ENCODE measurements around the gene CRABP2.

CRABP2 gene

DNA sequence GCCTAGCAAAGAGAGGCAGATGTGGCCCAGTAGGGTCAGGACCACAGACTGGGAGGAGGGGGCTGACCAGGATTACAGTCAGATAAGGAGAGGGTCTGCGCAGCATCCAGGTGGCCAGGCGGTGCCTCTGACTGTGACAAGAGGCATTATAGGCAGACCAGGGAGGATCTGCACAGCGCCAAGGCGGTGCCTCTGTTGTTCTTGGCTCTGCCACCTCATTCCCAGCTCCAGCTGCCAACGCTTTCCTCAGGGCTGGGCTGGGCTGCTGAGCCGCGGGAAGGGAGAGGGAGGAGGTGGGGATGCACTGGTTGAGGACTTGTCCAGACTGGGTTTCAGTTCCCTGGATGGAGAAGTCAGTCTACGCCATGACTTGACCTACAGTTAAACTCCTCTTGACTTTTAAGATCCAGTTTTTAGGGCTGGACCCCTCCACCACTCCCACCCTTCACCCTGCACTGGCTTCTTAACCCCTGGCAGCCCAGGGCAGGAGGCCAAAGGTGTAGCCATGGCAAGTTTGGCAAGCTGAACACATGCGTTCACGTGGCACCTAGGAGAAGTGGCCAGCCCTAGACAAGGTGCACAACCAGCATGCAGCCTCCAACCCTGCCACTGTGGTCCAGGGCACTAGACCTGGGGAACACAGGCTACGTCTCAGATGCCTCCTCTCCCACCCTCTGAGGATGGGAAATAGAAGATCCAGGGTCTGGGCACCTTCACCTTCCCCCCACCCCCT is 4.5 kb upstream of the CRABP2 start:
- peak in 25 of 56 donors; percentile 5 to 61 (median 28) for DNase-seq

DNA sequence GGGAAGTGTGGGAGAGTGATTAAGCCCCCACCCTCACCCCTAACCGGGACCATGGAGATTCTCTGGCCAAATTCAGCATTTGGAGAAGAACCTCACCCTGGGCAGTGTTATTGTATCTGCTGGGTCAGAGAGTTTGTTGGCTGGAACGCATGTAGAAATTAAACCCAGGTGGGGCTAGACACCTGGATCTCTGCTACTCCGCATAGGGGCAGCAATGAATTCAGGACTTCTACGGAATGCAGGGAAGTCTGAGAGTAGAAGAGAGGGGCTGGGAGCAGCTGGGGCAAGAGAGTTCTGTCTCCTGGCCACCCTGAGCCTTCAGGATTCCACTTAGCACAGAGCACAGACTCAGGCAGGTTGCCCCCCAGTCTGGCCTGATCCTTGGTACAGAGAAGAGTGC is 3.6 kb upstream of the CRABP2 start:
- no peak for DNase-seq

DNA sequence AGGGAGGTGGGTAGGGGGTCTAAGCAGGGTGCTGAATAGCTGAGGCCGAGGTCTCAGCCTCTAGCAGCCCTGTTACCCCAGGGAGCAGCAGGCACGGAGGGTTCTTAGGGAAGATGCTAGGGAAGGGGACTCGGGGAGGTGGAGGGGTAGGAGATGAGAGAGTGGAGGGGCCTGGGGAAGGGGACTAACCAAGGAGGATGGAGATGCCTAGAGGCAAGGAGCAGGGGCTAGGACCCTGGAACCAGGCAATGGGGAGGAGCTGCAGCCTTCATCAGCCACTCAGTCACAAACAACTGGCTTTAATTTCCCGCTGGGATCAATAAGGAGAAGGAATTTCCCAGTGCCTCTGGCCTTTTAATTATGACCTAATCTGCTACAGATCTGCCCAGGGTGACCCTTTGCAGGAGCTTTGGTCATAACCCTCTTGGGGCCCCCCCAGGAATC is 2.9 kb upstream of the CRABP2 start:
- no peak for DNase-seq

DNA sequence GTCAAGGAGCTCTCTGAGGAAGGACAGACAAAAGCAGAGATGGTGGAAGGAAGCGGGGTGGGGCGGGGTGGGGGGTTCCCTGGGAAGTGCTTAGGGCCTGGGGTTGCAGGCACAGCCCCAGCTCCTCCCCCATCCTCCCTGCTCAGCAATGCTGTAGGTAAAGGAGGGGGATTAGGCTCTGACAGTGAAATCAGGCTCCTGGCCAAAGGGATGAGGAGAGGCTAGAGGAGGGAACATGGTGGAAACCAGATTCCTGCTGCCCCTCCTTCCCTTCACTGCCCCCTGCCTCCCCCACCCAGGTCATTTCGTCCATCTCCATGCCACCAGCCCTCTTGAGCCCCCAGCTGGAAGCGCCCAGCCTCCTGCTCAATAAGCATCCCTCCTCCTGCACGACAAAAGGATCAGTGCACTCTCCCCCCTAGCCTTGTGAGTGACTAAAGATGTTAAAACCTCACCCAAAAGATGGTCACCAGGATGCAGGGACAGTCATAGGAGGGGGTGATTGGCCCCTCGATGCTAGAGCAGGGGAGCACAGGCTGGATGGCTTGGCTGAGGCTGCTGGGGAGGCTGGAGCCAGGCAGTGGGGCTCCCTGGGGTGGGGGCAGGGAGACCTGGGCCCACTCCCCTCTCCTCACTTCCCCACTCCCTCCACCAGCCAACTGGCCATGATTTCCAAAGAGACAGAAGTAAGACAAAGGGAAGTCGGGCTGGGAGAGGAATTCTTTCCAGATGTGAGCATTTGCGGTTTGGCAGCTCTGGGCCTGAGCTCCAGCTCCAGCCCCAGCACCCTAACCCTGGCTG is 2.2 kb upstream of the CRABP2 start:
- DNase-seq: no peak

DNA sequence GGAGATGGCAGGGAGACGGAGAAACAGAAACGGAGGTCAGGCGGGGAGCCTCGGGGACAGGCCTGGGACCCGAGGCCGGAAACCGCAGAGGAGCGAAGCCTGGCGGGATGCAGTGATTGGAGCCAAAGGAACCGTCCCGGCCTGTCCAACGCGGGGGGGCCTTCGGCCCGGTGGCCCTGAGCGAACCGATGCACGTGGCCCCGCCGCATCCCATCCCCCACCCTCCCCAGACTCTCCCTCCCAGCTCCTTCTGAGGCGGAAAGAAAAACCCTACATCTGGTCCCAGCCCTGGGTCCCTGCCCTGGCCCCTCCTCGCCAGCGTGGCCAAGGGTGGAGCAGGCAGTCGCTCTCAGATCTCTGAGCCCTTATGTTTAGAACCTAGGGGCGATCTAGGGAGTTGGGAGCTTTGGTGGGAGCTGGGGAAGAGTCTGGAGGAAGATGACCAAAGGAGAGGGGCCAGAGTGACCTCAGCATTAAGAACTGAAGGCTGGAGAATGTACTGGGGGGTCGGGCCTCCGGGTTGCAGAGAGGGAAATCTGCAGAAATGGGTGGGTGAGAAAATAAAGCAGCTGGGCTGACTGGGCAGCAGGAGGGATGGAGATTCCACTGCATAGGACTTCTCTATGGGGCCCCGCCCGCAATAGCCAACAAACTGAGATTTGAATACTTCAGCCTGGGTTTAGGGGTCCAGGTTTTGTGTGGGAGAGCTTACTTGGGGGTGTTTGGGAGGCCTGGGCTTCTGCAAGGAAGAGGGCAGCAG is 1.5 kb upstream of the CRABP2 start:
- peak in 22 of 56 donors; percentile 7 to 80 (median 24) for DNase-seq

DNA sequence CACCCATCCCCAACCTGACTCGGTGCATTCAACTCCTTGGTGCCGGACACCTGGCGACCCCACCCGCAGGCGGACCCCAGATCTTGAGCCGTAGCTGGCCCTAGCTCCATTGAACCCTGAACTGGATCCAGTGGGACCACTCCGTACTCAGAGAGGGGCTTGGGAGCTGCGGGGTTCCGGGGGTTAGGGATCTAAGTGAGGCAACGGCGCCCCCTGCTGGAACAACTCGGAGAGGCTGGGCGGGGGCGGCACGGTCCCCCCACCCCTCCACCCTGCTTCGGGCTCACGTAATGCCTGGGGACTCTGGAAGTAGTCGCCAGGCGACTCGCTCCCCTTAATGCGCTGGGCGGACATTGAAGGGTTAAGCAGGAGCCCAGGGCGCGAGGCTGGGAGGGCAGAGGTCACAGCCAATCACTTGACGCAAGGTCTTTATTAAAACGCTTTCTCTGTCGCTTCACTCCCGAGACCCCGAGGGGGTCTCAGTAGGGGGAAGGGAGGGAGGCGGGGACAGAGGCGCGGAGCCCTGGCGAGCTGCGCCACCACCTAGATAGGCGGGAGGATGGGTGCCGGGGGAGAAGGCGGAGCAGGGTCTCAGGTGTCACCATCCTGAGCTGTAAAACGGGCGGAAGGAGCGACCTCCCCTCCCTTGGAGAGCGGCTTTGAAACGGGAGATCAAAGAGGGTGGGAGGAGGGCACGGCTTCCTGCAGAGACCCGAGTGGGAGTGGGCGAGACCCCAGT is 704 bp upstream of the CRABP2 start:
- DNase-seq: peak in 39 of 56 donors; percentile 10 to 82 (median 36)

DNA sequence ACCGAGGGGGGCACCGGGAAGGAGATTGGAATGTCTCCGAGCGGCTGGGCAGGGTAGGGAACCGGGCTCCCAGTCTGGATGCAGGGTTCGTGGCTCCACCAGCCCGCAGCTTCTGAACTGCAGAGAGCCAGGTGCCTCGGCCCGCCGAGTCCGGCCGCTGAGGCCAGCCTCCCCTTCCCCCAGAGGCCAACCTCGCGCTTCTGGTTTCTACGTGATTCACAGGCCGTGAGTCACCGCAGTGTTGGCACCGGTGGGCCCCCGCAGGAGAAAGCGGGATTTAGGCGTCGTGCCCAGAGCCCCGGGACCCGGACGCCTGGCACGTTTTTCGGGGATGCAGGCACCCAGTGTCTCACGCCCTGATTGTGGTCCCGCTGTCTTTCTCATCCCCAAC is 458 bp downstream of the CRABP2 start:
- peak in 10 of 56 donors; percentile 4 to 49 (median 14) for DNase-seq

DNA sequence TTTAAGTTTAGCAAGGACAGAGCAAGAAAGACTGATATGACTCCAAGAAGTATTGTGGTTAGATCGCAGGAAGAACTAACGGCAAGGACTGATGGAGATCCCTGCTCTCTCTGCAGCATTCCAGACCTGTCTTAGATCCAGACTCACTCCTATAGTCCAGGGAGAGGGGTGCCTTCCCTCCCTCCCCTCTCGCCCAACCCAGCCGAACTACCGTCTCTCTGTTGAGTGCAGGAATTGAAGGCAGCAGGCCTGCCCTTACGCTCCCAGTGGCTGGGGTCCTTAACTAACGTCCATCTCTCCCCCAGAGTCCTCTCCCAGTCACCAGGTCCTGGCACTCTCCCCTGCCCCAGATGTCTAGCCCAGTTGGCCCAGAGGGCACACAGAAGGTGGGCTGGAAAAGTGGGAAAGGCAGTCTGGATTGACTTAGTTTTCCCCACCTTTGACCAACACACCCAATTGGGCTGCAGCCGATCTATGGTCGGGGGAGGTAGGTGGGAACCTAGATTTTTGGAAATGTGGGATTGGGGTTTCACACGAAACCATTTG is 1.1 kb downstream of the CRABP2 start:
- no peak for DNase-seq

DNA sequence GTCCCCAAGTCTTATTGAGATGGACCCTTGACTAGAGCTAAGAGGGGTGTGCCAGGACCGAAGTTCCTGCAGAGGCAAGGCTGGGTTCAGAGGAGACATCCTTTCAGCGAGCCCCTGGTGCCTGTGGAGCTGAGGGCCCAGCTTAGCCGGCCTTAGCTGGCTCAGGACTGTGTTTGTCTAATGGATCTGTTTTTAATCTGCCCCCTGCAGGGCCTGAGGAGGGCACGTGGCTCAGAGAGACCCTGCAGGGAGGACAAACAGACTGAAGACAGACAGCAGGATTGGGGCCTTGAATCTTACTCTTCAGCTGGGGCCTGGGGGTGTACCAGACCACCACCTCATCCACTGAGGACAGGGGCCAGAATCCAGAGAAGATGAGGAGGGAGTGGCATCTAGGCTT is 1.6 kb downstream of the CRABP2 start:
- DNase-seq: no peak

DNA sequence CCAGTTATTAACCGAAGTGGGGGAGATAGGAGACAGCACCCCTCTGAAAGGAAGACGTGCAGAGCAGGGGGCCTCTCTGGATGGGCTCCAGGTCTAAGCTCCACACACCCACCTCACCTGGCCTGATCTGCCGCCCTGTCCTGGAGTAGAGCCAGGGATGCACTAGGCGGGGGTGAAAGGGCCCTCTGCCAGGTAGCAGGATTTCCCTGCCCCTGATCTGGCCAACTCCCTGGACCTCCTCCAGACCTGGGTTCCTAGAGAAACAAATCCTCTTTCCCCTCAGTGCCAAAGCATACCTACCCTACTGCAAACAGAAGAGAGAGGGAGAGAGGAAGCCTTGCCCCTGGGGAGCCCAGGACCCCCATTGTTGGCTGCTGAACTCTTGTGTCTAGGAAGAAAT is 2.0 kb downstream of the CRABP2 start:
- no peak for DNase-seq

DNA sequence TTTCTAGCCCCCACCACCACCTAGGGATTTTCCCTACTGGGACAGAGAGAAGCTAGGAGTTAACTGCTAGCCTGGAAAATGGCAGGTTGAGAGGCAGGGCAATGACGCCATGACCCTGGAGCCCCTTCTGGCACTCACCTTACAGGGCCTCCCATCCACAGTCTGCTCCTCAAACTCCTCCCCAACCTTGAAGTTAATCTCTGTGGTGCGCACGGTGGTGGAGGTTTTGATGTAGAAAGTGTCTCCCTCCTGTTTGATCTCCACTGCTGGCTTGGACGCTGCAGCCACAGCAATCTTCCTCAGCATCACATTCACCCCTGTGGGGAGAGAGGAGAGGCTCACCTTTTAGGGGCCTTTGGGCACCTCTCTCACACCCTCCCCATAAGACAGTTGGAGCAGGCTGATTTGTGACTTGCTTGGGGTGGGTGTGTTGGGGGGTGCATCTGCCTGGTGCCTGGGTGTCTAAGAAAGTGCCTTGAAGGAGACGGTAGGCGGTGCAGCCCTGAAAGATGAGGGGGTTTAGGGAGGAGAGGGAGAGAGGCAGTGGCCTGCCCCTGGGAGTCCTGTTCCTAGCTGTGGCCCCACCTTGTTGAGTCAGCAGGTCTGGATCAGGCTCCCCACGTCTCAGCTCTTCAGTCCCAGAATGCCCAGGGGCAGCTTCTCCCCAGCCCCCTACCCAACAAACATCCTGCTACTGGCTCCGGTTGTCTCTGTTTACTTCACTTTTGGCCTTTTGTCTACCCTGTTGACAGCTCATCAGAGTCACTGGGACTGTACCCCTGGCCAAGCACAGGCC is 4.4 kb downstream of the CRABP2 start:
- no peak for DNase-seq

DNA sequence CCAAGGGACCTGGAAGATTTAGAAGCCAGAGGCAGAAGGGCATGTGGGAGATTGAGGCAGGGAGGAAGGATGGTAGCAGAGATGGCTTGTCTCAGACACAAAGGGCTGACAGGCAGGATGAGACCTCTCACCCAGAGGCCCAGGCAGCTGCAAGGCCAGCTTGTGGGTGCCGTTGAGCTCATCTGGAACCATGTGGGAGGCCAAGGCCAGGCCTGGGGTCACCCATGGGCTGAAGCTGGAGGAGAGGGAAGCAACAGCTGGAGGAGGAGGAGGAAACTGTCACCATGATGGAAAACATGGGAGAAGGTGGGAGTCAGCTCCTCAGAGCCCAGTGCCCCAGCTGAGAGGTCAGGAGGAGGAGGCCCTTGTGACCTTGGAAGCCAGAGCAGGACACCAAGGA is 6.4 kb downstream of the CRABP2 start:
- DNase-seq: no peak

DNA sequence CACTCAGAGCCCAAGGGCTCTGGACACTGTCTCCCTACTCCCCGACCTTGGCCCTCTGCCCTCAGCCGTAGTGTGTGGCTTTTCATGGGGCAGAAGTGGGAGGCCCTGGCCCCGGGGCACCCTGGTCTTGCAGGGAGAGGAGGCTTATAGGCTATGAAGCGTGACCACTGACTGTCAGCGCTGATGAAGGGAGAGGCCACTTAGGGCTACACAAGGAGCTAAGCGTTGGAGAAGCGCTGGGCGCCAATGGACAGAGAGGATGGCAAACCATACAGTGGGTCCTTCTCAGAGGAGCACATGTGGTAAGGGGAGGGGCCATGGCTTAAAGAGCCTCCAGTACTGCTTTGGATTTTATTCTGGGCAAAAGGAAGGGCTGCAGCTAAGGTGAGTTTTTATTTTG is 7.9 kb downstream of the CRABP2 start:
- DNase-seq: no peak

DNA sequence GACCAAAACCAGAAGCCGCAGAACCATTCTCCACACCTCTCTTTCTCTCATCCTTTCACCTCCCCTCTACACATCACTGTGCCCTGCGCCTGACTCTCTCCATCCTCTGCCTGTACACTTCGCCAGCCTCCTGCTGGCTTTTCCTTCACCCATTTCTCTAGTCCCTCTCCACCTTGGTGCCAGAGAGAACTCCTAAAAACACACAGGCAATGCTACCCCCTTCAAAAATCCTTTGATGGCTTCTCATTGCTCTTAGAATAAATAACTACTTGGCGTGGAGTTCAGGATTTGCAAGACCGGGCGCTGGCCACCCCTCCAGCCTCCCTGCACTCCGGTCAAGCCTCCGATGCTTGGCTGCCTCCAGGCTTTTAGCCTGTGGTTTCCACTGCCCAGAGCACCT is 8.6 kb downstream of the CRABP2 start:
- DNase-seq: no peak

DNA sequence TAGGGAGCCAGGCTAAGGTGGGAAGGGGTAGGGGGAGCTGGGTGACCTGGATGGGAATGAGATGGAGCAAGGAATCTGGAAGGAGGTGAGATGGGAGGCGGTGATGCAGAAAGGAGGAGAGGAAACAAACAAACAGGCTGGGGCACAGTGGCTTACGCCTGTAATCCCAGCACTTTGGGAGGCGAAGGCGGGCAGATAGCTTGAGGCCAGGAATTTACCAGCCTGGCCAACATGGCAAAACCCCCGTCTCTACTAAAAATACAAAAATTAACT is 10.8 kb downstream of the CRABP2 start:
- no peak for DNase-seq

DNA sequence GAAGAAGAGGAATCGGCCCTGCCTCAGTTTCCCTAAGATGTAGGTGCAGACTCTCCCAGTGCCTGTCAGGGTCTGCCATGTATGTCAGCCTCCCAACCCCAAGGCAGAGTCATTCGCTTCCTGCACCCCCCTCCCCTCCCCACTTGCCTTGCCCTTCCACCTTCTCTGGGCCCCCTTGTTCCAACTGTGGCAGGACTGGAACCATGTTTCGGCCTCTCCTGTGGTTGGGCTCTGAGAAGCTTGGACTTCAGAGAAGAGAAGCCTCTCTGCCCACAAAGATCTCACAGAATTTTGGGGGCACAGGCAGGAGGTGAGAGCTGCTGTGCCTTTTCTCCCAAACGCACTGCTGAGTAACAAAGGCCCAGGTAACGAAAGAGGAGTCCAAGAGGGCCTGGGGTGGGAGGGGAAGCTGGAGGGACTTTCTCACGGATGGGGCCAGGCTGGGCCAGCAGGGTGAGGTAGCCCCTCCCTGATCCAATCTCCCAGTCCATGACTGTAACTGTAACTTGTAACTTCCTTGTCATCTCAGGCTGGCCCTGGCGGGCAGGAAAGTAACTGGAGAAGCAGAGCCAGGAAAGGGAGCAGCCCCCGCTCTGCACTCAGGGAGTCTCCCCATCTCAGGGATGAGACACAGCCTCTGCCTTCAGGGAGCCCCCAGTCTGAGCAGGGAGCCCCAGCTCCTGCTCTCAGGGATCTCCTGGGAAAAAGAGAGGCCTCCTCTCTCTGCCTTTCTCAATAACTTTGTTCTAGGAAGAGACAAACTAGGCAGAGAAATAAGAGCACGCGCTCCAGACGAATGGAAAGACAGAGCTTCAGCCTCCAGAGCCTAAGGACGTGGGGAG is 11.3 kb downstream of the CRABP2 start:
- no peak for DNase-seq

DNA sequence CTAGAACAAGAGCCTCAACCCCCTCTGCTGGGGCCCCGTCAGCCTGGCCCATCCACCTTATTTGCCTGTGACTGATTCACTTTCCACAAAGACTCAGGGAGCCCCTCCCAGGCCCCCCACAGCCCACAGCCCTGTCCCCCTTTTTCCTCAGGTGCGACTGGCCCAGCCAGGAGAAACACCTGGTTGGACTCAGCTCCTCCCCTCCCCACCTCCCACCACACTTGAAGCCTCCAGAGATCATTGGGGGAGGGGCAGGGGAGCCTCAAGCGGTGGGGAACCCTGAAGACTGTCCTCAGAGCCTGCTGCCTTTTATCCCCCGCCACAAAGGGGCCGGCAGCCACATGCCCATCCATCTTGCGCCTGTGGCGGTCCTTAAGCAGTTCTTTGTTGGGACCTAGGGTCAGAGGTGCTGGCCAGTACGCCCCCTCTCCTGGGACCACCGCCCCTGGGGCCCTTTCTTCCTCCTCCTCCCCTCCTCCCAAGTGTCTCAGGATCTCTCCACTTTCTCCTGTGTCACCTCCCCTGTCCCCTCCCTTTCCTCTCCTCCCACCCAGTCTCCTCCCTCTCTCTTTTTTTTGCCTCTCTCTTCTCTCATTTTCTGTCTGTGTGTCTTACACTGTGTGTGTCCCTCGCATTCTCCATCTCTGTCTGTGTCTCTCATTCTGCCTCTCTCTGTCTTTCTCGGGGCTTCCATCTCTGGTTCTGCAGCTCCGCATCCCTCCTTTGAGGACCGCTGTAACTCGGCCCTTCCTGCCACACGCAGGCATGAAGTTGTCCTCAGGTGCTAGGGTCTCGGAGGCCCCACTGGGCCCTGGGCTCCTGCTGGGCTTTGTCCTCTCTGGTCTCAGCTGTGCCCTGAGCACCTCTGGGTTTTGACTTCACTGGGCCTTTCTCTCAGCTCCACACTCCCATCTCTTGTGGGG is 12.2 kb downstream of the CRABP2 start:
- DNase-seq: no peak

DNA sequence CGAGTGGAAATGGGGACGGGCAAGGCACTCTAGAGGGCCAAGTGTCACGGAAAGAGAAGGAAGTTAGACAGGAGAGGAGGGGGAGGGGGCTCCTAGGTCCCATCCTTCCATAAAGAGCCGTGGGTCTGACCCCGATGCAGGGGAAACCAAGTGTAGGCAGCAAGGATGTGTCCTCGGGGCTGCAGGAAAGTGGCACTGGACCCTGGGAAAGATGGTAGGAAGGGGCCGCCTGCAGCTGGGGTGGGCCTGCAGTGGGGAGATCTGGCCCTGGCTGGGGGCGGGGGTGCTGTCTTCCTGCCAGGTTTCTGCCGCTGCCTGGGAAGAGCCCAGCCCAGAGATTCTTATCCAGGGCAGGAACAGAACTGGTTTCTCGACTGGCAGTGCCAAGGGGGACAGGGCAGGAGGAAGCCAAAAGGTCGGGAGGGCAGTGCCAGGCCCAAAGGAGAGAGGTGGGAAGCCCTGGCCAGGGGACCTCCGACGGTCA is 12.9 kb downstream of the CRABP2 start:
- no peak for DNase-seq
